SH-SY5Y (cell line): ENCODE data around the gene SORCS3.

Experiments
- GATA2 ChIP-seq: IDR thresholded peaks from 2 replicates; pipeline ENCODE4 v1.6.1; 2011; ENCODE audit warnings: mild to moderate bottlenecking, low read depth, low read length
- GATA3 ChIP-seq: IDR thresholded peaks from 2 replicates; pipeline ENCODE4 v1.6.1; 2011; ENCODE audit warnings: low read depth, mild to moderate bottlenecking, low read length, moderate library complexity

GRCh38 chr10:104922810-104923209 lies 281.7 kb downstream of the SORCS3 start:
- TF ChIP-seq GATA3 (no peak), GATA2 (no peak)
